Thyroid gland (tissue), 4 donors: ENCODE measurements around the gene TTC31.

ENCODE experiments used
- CTCF ChIP-seq, 6 experiments: fragments of 200-600 bp in 3 of 6; fragments of 450-650 bp in 3 of 6; sonication (generic) in 3 of 6; IDR thresholded peaks; one replicate each; pipeline ENCODE4 v1.5.1; 2016 to 2019; ENCODE audit warnings: antibody characterized with exemption in 6 of 6, mild to moderate bottlenecking in 2 of 6, inconsistent platforms in 1 of 6, moderate library complexity in 1 of 6
- POLR2A ChIP-seq, 2 donors: fragments of 450-650 bp; IDR thresholded peaks; one replicate each; pipeline ENCODE4 v1.6.1; 2017; ENCODE audit warnings: antibody characterized with exemption in 2 of 2, mild to moderate bottlenecking in 2 of 2, moderate library complexity in 1 of 2

GRCh38 chr2:74464406-74464805, 18.5 kb upstream of the TTC31 start:
- TF ChIP-seq CTCF (IDR thresholded peaks at IDR 0.05) = no peak
- TF ChIP-seq POLR2A (IDR thresholded peaks at IDR 0.05) = no peak
